Endothelial cell of umbilical vein (primary cell): ENCODE results near the gene RFX2. TPM values are rescaled to one million over a fixed set of nuclear protein-coding genes. Genes with fewer than 3 reads are reported as not detected.

Experiments used
- BruUV-seq: library from RNA; stranded (reverse); fragments of 400-500 nt; replicated peaks from 2 replicates; lab custom pipeline; 2021; lab: Mats Ljungman, UMichigan
- CTCF ChIA-PET: fragments of 300-600, 350-600 bp; sonication (Branson Sonifier 250); formaldehyde crosslinking; loops from one replicate; lab custom pipeline; 2021; ENCODE audit warnings: antibody characterized with exemption, inconsistent platforms; lab: Charles Lee
- POLR2A ChIA-PET: fragments of 300-600, 350-600 bp; sonication (Branson Sonifier 250); formaldehyde crosslinking; loops from one replicate; lab custom pipeline; 2021; ENCODE audit warnings: antibody characterized with exemption, inconsistent platforms; lab: Charles Lee
- DNase-seq: peaks from one replicate; pipeline ENCODE4 v3.0.0-alpha.2; 2011; ENCODE audit warnings: low read depth, low spot score
- FAIRE-seq: peaks from 2 replicates; lab custom pipeline; 2011; peaks lifted over from hg19 to GRCh38; lab: Jason Lieb, UNC
- H2AFZ ChIP-seq: 2 replicates; pipeline ENCODE4 v1.6.0; 2012; ENCODE audit warnings: low read depth, low read length, control low read depth, inconsistent platforms
- H3K27ac ChIP-seq: 2 replicates; pipeline ENCODE4 v1.5.1; 2011; ENCODE audit warnings: low read depth, mild to moderate bottlenecking, control low read depth, low read length, moderate library complexity; ENCODE audit not compliant: insufficient read depth
- H3K27me3 ChIP-seq, 2 experiments: 2 replicates each; pipeline versions ENCODE4 v1.6.0 to v1.6.1; 2011; ENCODE audit warnings: low read length in 2 of 2, mixed read lengths in 1 of 2; ENCODE audit not compliant: control insufficient read depth in 2 of 2, insufficient read depth in 2 of 2
- H3K36me3 ChIP-seq, 2 experiments: 2 replicates in 1 of 2; 3 replicates in 1 of 2; pipeline ENCODE4 v1.5.1; 2011; ENCODE audit warnings: low read length in 2 of 2, mild to moderate bottlenecking in 1 of 2, moderate library complexity in 1 of 2; ENCODE audit not compliant: control insufficient read depth in 2 of 2, insufficient read depth in 2 of 2; ENCODE audit errors: extremely low read depth in 1 of 2
- H3K4me1 ChIP-seq: 3 replicates; pipeline ENCODE4 v1.5.1; 2011; ENCODE audit warnings: mild to moderate bottlenecking, low read length; ENCODE audit not compliant: control insufficient read depth, insufficient read depth; ENCODE audit errors: extremely low read depth
- H3K4me2 ChIP-seq: 2 replicates; pipeline ENCODE4 v1.6.1; 2011; ENCODE audit warnings: low read length, control low read depth, mixed read lengths; ENCODE audit not compliant: insufficient read depth
- H3K4me3 ChIP-seq, 3 experiments: fragments of 200-600 bp in 1 of 3; sonication (generic), shearing (Covaris generic) in 1 of 3; replicated peaks in 1 of 3; 2 replicates each; pipeline ENCODE4 v1.5.1; 2011 to 2016; ENCODE audit warnings: control low read depth in 3 of 3, low read length in 3 of 3, mild to moderate bottlenecking in 2 of 3, inconsistent platforms in 1 of 3, low read depth in 1 of 3, moderate library complexity in 1 of 3; ENCODE audit not compliant: insufficient read depth in 1 of 3
- H3K79me2 ChIP-seq: 2 replicates; pipeline ENCODE4 v1.6.0; 2012; ENCODE audit warnings: low read length, inconsistent platforms; ENCODE audit not compliant: control insufficient read depth, insufficient read depth
- H3K9ac ChIP-seq: replicated peaks from 2 replicates; pipeline ENCODE3; 2011; ENCODE audit warnings: low read length, control low read depth; ENCODE audit not compliant: insufficient read depth; ENCODE audit errors: extremely low read depth
- H3K9me1 ChIP-seq: replicated peaks from 3 replicates; pipeline ENCODE4 v1.6.0; 2011; ENCODE audit warnings: mild to moderate bottlenecking, low read length; ENCODE audit not compliant: control insufficient read depth, insufficient read depth; ENCODE audit errors: extremely low read depth
- H3K9me3 ChIP-seq: replicated peaks from 2 replicates; pipeline ENCODE4 v1.5.1; 2012; ENCODE audit warnings: low read length, inconsistent platforms; ENCODE audit not compliant: control insufficient read depth, insufficient read depth
- H4K20me1 ChIP-seq: replicated peaks from 2 replicates; pipeline ENCODE3; 2011; ENCODE audit warnings: mild to moderate bottlenecking, low read length; ENCODE audit not compliant: control insufficient read depth, insufficient read depth; ENCODE audit errors: extremely low read depth
- EZH2 ChIP-seq: IDR thresholded peaks from 2 replicates; pipeline ENCODE4 v1.6.1; 2012; ENCODE audit warnings: borderline replicate concordance, low read depth, mild to moderate bottlenecking, moderate library complexity, low read length, inconsistent platforms; ENCODE audit not compliant: severe bottlenecking
- FOS ChIP-seq: IDR thresholded peaks from 2 replicates; pipeline ENCODE4 v1.6.1; 2011; ENCODE audit warnings: mild to moderate bottlenecking, low read length, moderate library complexity, borderline replicate concordance; ENCODE audit not compliant: insufficient read depth
- GATA2 ChIP-seq: IDR thresholded peaks from 2 replicates; pipeline ENCODE4 v1.7.0; 2011; ENCODE audit warnings: low read depth, mild to moderate bottlenecking, moderate library complexity, mixed read lengths, low read length; ENCODE audit not compliant: insufficient read length, insufficient read depth
- JUN ChIP-seq: IDR thresholded peaks from 2 replicates; pipeline ENCODE4 v1.6.1; 2011; ENCODE audit warnings: borderline replicate concordance, low read depth; ENCODE audit not compliant: insufficient read length, insufficient read depth
- MYC ChIP-seq: IDR thresholded peaks from one replicate; pipeline ENCODE4 v1.6.1; 2011; ENCODE audit warnings: mild to moderate bottlenecking, low read depth, low read length
- POLR2A ChIP-seq: IDR thresholded peaks from 2 replicates; pipeline ENCODE4 v1.6.1; 2012; ENCODE audit warnings: low read depth, mild to moderate bottlenecking, control low read depth, low read length
- POLR2AphosphoS5 ChIP-seq: IDR thresholded peaks from 2 replicates; pipeline ENCODE4 v1.6.1; 2012; ENCODE audit warnings: low read depth, mild to moderate bottlenecking, control low read depth, low read length, moderate library complexity; ENCODE audit not compliant: insufficient read depth
- dilution Hi-C: fragments of 300-500 bp; cut with MboI; formaldehyde crosslinking; loops from one replicate; pipeline ENCODE4 v1.15.0; 2019; ENCODE audit warnings: low sequenced_read_pairs; ENCODE audit not compliant: extremely low pct_ligation_motif_present
- intact Hi-C: fragments of 100-400 bp; cut with micrococcal nuclease; formaldehyde crosslinking; loops from one replicate; pipeline ENCODE4 v1.10.0; 2022
- polyA plus RNA-seq, 4 experiments: library from polyadenylated mRNA; depleted of rRNA in 3 of 4; stranded (reverse) in 3 of 4; unstranded in 1 of 4; fragments of >200 nt; gene quantifications; 2 replicates each; pipeline versions ENCODE4 v1.2.1 to v1.2.3, GENCODE V29; 2011 to 2012; ENCODE audit warnings: missing spikeins in 1 of 4
- total RNA-seq: library from RNA; stranded (reverse); gene quantifications from 2 replicates; pipeline ENCODE4 v1.2.3, GENCODE V29; 2021
- TF ChIP-seq, protein P1 (sequence below): IDR thresholded peaks from 2 replicates; pipeline ENCODE4 v1.6.1; 2011; ENCODE audit not compliant: insufficient read depth, insufficient read length
- TF ChIP-seq, protein P2 (sequence below), 2 donors: IDR thresholded peaks; 1 replicate in 1 of 2; 2 replicates in 1 of 2; pipeline ENCODE4 v1.5.1; 2011; ENCODE audit warnings: low read length in 2 of 2, mild to moderate bottlenecking in 2 of 2, moderate library complexity in 2 of 2, control low read depth in 1 of 2, inconsistent platforms in 1 of 2, low read depth in 1 of 2; ENCODE audit not compliant: insufficient read depth in 1 of 2; ENCODE audit errors: extremely low read depth in 1 of 2

RFX2 gene
- total and polyA plus RNA-seq, 2 donors (not counting 3 experiments of a cell fraction or from before 2014, with no cell fraction given) = 16.1 to 19.0 TPM

DNA sequence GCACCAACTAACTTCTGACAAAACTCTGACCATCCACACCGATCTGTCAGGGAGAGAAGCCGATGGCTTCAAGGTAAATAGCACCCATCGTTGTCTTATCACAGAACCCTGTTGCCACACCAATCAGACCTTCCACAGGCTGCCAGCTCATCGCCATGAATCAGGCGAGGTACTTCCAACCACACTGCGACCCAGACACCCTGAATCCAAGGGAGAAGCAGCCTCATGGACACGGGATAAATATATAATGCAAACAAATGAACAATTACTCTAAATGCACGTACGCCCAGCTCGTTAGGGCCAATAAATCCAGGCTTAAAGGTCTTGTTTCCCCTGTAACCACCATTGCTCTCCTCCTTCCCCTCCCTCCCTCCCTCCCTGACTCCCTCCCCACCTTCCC, 153.1 kb downstream of the RFX2 start:
- H3K9ac ChIP-seq = no peak overlapping the region
- peaks cover 0 to 3% of the 10 kb centered on the region in 2 experiments for H3K36me3 ChIP-seq
- DNase-seq (no peak), FAIRE-seq (no peak)
- H3K79me2 ChIP-seq = peaks cover 96% of the 10 kb centered on the region
- H3K4me3 ChIP-seq = no peak overlapping the region
- no peak for TF ChIP-seq JUN
- no peak for TF ChIP-seq MYC
- no peak for TF ChIP-seq POLR2A
- TF ChIP-seq GATA2 = no peak
- TF ChIP-seq, protein P1, sequence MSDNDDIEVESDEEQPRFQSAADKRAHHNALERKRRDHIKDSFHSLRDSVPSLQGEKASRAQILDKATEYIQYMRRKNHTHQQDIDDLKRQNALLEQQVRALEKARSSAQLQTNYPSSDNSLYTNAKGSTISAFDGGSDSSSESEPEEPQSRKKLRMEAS = no peak
- no peak for TF ChIP-seq POLR2AphosphoS5
- no peak for TF ChIP-seq EZH2
- TF ChIP-seq, protein P2, sequence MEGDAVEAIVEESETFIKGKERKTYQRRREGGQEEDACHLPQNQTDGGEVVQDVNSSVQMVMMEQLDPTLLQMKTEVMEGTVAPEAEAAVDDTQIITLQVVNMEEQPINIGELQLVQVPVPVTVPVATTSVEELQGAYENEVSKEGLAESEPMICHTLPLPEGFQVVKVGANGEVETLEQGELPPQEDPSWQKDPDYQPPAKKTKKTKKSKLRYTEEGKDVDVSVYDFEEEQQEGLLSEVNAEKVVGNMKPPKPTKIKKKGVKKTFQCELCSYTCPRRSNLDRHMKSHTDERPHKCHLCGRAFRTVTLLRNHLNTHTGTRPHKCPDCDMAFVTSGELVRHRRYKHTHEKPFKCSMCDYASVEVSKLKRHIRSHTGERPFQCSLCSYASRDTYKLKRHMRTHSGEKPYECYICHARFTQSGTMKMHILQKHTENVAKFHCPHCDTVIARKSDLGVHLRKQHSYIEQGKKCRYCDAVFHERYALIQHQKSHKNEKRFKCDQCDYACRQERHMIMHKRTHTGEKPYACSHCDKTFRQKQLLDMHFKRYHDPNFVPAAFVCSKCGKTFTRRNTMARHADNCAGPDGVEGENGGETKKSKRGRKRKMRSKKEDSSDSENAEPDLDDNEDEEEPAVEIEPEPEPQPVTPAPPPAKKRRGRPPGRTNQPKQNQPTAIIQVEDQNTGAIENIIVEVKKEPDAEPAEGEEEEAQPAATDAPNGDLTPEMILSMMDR (IDR thresholded peaks at IDR 0.05; ENCODE audit: extremely low read depth in 1 of 2, insufficient read depth in 1 of 2, low read depth in 1 of 2, low read length in 2 of 2) = no peak
- TF ChIP-seq FOS = no peak
- H3K4me1 ChIP-seq = peaks cover 36% of the 10 kb centered on the region
- no peaks in the 10 kb centered on the region for H4K20me1 ChIP-seq
- no peak overlapping the region for H3K27ac ChIP-seq
- no TSS peak for BruUV-seq
- intact Hi-C loops = no loop called here
- H3K27me3 ChIP-seq = no peaks in the 10 kb centered on the region
- H3K4me2 ChIP-seq = no peak overlapping the region
- no peaks in the 10 kb centered on the region for H3K9me3 ChIP-seq
- dilution Hi-C loops = no loop called here
- CTCF ChIA-PET = interaction anchor here (1.3 to 4.3 kb wide), 3 partner anchors 10 to 65 kb away, joined by 3 to 28 read pairs (median 5); no protein-coding TSS in a partner anchor
- POLR2A ChIA-PET = no interaction called here
- H3K9me1 ChIP-seq = no peaks in the 10 kb centered on the region
- no peak overlapping the region for H2AFZ ChIP-seq
